GM12891 (cell line): ENCODE results near the gene MYLK4.

Experiments
- PAX5 ChIP-seq: IDR thresholded peaks from 2 replicates; pipeline ENCODE4 v1.6.1; 2011; ENCODE audit warnings: low read length, moderate library complexity, mild to moderate bottlenecking; ENCODE audit not compliant: insufficient read depth, severe bottlenecking
- POLR2A ChIP-seq: IDR thresholded peaks from 2 replicates; pipeline ENCODE4 v1.6.1; 2011; ENCODE audit warnings: low read depth, low read length, control low read depth
- POLR2AphosphoS5 ChIP-seq: IDR thresholded peaks from 2 replicates; pipeline ENCODE4 v1.6.1; 2011; ENCODE audit warnings: low read depth, low read length, control low read depth

DNA sequence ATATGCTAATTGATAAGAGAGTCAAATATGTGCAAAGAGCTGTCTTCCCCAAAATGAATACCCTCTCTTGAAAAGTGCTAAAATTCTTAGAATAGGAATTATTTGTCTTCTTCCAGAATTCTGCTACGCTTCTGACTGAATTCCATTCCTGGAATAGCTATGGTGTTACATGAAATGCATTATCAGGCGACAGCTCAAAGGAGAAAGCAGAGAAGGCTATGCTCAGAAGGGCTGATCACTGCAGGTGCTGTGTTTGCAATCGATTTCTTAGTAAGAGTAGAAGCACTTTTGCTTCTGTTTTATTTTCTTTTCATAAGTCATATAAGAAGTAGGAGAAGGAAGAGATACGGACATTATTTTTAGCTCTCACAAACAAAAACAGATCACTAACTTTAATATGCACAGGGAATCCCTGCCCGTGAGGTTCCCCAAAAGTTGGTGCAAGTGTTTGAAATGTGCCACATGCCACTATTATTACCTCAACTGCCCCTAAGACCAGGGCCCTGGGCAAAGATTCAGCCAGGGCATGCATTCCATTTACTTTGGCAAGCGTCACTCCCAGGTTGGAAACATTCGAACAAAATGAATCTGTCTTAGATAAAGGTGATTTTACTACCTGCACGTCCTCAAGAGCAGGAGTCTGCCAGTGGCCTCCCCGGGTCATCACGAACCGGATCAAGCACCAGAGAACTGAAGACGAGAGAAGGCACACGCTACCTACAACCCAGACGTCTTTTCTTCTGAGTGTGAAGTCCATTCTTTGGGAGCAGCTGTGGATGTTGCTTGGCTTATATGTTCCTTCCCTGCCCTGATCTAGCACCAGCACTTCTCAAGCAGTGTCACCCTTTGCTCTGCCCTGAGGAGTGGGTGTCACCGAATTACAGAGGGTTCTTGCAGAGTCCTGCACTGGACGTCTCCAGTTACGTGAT lies 7.2 kb downstream of the MYLK4 start:
- no peak for TF ChIP-seq POLR2A
- no peak for TF ChIP-seq POLR2AphosphoS5
- no peak for TF ChIP-seq PAX5
